HG03135 (cell line): ENCODE measurements around the gene CRACDL.

Source experiments
- ATAC-seq: cut with Tn5 transposase; IDR thresholded peaks from one replicate; pipeline ENCODE4 v1.9.1; 2021; ENCODE audit warnings: mild to moderate bottlenecking, moderate library complexity; ENCODE audit not compliant: unreplicated experiment

Gene CRACDL

GRCh38 chr2:98826856-98827255 is 109.2 kb downstream of the CRACDL start:
- ATAC-seq: no peak

DNA sequence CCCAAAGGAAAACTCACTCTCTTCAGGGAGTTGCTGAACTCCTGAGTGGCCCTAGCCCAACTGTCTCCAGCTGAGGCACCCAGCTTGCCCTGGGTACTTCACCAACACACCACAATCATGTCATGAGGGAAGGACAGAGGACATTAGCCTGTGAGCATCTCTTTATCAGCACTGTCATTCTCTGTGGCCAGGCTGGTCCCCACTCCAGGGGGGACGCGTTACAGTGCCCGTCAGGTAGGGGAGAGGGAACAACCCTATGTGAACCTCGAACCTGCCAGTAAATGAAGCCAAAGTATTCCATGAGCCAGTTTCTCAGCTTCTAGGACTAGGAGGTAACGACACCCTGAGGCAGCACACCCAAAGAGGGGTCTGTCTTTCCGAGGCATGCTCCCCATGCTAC is 110.2 kb downstream of the CRACDL start:
- no peak for ATAC-seq

GRCh38 chr2:98825404-98825803 is 110.6 kb downstream of the CRACDL start:
- no peak for ATAC-seq

DNA sequence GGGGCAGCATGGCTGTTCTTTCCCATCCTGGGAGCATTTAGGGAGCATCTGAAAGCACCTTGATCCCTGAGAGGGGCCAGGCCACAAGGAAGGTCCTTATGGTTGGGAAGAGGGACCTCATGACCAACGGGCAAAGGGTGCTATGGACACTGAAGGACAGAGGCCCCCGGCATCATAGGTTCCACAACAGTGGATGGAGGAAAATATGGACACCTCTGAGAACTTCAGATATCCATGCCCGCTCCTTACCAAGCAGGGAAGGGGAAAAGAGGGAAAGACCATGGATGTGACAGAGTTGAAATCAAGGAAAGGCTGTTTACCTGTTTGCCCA is 111.0 kb downstream of the CRACDL start:
- ATAC-seq: no peak

DNA sequence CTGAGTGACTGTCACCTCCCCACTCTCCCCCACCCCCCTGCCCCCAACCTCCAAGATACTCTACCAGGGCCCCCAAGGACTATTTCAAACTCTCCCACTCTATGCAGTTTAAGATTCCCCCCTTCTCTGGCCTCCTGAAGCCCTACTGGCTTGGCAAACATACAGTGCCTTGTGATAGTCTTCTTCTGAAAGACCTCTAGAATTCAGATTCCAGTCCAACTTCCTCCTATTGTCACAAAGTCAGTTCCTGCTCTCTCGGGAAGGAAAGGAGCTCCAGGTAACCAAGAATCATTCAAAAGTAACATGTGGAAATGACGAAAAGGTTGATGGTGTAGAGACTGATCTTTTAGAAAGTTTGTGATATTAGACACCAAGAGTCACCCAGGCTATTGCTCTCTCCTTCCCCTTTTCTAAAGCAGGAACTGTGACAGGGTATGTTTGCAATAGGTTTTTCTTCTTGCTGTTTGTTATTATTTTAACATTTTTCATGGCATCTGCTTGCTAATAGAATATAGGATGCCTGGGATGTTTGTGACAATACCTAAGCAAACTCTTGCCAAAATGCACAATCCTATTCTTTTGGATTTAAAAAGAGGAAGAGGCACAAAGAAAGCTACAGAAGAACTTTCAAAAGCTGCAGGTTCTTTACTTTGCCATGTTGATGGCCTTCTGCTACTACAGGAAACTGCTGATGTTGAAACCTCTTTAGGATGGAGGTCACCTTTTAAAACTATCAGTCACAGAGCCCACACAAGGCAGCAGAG is 111.6 kb downstream of the CRACDL start:
- ATAC-seq: no peak

- ATAC-seq: no peak
Measured at GRCh38 chr2:98823196-98824170, 112.5 kb downstream of the CRACDL start.

DNA sequence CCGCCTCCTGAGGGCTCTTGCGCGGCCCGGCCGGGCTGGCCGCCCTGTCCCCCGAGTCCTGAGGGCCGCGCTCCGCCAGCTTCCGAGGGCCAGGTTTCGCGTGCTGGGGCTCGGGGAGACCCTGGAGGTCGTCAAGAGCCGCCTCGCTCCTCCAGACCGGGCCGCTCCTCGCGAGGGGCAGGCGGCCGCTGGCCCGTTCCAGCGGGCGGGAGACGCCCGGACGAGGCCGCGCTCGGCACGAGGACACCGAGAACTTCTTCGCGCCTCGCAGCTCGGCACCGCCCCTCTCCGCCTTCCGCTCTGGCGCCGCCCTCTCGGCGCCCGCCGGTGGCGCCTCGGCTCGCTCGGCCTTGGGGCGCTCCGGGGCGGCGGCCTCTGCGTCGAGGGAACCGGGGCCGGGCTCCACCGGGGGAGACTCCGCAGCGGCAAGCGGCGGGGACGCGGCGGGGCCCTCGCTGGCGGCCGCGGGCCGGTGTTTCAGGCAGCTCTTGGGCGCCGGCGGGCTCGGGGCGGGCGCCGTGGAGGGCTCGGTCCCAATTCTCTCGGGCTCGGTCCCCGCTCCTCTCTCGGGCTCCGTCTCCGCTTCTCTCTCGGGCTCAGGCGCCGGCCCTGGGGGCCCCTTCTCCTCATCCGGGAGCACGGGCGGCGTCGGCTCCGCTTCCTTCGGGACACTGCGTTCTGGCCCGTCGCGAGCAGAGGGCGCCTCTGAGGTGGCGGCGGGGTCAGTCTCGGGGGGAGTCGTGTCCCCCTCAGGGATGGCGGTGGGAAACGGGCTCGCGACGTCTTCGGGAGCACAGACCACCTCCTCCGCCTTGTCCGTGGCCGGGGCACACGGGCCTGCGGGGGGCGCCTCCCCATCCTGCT is 113.5 kb downstream of the CRACDL start:
- no peak for ATAC-seq

GRCh38 chr2:98821629-98822135 is 114.3 kb downstream of the CRACDL start:
- no peak for ATAC-seq

GRCh38 chr2:98819231-98819766 is 116.7 kb downstream of the CRACDL start:
- no peak for ATAC-seq

- ATAC-seq: no peak
Measured at GRCh38 chr2:98818164-98818563, 117.9 kb downstream of the CRACDL start.

GRCh38 chr2:98816281-98816680 is 119.7 kb downstream of the CRACDL start:
- ATAC-seq: no peak

DNA sequence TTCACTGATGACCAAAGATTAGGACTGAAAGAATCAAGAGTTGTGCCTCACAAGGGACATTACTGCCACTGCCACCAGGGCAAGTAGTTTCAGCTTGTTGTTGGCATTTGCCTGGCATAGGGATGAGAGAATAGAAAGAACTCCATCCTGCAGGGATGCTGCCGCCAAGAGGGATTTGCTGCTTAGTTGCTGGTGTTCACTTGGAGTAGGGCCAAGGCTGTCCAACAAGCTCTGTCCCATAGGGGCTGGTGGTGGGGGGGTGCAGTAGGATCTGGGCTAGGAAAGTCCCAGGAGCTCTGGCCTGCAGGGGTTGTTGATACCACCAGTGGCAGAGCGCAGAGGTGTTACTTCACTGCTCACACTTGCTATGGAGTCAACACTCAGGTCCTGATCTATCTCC is 120.2 kb downstream of the CRACDL start:
- ATAC-seq: no peak

DNA sequence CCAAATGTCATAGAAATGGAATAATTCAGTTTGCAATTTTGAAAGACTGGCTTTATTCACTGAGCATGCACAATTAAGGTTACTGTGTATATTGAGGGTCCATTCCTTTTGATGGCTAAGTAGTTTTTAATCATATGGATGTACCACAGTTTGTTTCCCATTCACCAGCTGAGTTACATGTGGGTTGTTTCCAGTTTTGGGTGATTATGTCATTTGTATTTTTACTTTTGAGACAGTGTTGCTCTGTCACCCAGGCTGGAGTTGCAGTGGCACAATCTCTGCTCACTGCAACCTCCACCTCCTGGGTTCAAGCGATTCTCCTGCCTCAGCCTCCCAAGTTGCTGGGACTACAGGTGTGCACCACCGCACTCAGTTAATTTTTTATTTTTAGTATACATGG is 124.3 kb downstream of the CRACDL start:
- ATAC-seq: no peak

DNA sequence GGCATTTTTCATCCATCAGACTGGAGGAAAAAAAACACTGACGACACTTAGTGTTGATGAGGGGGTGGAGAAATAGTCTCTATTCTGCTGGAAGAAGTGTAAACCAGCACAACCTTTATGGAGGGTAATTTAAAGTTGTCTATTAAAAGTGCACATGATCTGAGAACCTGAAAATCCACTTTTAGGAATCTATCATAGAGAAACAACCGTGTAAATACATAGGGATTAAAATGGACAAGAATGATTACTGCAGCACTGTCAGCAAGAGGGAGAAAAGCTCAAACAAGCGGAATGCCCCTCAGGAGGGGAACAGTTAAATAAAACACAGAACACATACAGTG is 125.5 kb downstream of the CRACDL start:
- ATAC-seq: no peak

DNA sequence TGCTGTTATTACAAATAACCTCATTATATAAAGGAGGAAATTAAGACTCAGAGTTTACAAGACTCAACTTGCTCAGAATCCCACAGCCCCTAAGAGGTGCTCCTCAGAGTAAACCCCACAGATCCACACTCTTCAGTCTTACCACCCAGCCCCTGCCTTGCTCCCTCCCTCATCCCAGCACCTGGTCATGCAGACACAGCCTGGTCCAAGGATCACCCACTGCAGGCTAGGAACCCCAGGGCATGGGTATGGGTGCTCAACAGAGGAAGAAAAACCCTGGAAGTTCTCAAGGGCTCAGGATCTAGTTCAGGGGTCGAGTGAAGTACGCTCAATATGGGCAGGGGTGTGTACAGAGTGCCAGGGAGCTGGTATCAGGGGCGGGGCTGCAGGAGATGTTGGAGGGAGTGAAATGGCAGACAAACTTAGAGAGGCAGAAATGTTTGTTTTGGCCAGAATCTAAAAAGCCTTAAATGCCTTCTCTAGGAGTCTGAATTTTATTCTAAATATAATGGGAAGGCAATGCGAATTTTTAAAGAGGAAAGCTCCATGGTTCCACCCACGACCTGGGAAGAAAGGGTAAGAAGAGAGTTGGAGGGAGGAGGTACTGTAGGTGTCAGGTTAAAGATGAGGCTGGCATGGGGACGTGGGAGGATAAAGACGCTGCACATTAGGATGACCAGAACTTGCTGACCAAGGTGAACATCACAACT is 126.0 kb downstream of the CRACDL start:
- no peak for ATAC-seq

DNA sequence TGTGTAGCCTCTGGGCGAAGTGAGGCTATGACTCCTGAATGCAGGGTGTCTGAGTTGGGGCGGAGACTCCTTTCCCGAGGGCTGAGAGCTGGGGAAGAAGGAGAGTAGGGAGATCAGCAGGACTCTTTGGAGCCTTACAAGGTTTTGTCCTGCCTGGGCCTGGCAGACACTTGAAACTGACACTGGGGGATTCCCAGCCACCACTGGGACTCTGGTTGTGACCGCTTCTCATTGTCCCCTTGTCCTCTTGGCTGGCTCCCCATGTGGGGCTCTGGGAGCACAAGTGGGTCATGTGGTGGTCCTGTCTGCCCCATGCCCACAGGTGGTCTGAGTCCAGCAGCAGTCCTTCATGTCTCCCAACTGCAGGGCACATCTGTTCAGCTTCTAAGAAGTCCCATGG is 126.9 kb downstream of the CRACDL start:
- no peak for ATAC-seq

DNA sequence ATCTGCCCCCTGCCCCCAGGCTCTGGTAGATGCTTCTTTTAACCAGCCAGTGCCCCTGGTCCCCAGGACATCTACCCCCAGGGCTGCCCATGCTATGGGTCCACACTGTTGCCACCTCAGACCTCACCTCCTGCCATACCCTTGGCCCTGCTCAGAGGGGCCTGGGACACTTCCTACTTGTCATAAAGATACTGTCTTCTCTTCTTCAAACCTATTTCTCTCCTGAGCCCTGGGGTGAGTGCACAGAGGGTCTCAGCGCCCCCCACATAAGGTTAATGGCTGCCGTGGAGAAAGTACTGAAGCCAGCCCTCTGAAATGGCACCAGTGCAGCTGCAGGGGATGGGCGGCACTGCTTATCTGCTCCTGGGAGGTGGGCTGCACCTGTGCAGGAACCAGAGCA is 127.5 kb downstream of the CRACDL start:
- no peak for ATAC-seq

DNA sequence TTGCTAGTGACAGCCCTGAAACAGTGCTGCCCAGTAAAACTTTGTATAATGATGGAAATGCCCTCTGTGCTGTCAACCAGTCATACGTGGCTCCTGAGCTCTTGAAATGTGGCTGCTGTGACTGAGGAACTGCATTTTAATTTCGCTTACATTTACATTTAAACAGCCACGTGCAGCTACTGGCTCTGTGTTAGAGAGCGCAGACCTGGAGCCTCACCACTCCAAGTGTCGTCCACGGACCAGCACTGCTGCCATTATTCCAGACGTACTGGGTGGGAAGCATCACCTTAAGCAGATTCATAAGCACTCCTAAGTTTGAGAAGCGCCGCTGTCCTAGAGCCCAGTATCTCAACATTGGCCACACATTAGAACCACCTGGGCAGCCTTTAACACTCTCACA is 128.1 kb downstream of the CRACDL start:
- ATAC-seq: no peak

GRCh38 chr2:98807221-98807620 is 128.8 kb downstream of the CRACDL start:
- ATAC-seq: no peak

GRCh38 chr2:98806236-98806697 is 129.8 kb downstream of the CRACDL start:
- ATAC-seq: no peak
